Adrenal gland (tissue), 5 donors: ENCODE results near the gene MOAP1.

ENCODE experiments used
- CTCF ChIP-seq, 6 experiments: fragments of 450-650 bp in 4 of 6; fragments of 200-600 bp in 2 of 6; sonication (generic) in 1 of 6; IDR thresholded peaks; 1 replicate in 5 of 6; 2 replicates in 1 of 6; pipeline versions ENCODE4 v1.5.1 to v1.8.0; 2016 to 2021; ENCODE audit warnings: antibody characterized with exemption in 6 of 6, mild to moderate bottlenecking in 2 of 6, moderate library complexity in 1 of 6
- POLR2A ChIP-seq, 2 donors: fragments of 450-650 bp; IDR thresholded peaks; one replicate each; pipeline ENCODE4 v1.6.1; 2017; ENCODE audit warnings: antibody characterized with exemption in 2 of 2, mild to moderate bottlenecking in 2 of 2, moderate library complexity in 1 of 2
- donor health status: DM: no; HTN: no; CAD: no.

- TF ChIP-seq CTCF (IDR thresholded peaks at IDR 0.05) (no peak), POLR2A (IDR thresholded peaks at IDR 0.05) (no peak)
Observed at GRCh38 chr14:93163564-93163963, 21.1 kb downstream of the MOAP1 start.
